GM18867 (cell line): Measurements from ENCODE around the gene BUB3.
A peak's percentile ranks its signal among the peaks of the same experiment; 100 is the strongest.

Experiments used
- ATAC-seq: cut with Tn5 transposase; IDR thresholded peaks from one replicate; pipeline ENCODE4 v1.9.1; 2021; ENCODE audit warnings: mild to moderate bottlenecking, moderate library complexity; ENCODE audit not compliant: unreplicated experiment

Gene BUB3, protein sequence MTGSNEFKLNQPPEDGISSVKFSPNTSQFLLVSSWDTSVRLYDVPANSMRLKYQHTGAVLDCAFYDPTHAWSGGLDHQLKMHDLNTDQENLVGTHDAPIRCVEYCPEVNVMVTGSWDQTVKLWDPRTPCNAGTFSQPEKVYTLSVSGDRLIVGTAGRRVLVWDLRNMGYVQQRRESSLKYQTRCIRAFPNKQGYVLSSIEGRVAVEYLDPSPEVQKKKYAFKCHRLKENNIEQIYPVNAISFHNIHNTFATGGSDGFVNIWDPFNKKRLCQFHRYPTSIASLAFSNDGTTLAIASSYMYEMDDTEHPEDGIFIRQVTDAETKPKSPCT

GRCh38 chr10:123154092-123154710 is at the start of gene BUB3:
Gene BUB3, plus strand, starts transcription at chr10:123154402. Its CDS starts 516 bp downstream, at chr10:123154918.
- ATAC-seq, result peak; percentile 94

GRCh38 chr10:123109466-123109865 is 44.7 kb upstream of the BUB3 start:
- ATAC-seq, result no peak

DNA sequence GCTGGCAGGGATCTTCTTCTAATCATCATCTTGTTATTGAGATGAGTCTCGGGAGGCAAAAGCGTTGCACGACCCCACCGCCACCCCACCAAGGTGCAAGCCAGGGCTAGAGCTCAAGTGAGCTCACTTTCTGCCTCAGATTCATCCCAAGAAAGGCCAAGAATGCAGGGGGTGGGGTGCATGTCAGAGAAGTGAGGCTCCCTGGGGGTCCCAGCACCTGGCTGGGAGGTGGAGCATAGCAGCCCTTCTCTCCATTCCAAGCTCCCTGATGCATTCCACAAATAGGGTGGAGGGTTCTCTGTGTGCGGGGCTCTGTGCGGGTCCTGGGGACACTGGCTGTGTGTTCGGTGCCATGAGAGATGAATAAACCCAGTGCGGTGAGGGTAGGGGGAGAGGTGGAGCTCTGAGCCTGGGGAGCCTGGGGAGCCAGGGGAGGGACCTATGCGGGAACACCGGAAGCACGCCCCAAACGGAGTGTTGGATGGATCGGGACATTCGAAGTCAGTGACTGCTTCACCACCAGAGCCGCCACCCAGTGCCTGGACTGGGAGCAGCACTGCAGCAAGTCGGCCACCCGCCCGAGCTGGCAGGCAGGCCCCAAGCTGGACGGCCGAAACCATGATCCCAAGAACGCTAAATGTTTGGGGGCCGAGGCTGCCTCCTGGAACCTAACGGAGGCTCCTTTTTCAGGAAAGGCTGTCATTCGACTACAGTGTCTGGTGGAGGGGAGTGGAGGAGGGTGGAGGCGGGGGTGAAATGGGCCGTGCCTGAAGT is 36.4 kb upstream of the BUB3 start:
- no peak for ATAC-seq

GRCh38 chr10:123119081-123119480 is 35.1 kb upstream of the BUB3 start:
- no peak for ATAC-seq

- ATAC-seq, result no peak
These were observed 28.0 kb upstream of the BUB3 start for GRCh38 chr10:123126246-123126645.

- no peak for ATAC-seq
These were observed 24.5 kb upstream of the BUB3 start for GRCh38 chr10:123129618-123130271.

DNA sequence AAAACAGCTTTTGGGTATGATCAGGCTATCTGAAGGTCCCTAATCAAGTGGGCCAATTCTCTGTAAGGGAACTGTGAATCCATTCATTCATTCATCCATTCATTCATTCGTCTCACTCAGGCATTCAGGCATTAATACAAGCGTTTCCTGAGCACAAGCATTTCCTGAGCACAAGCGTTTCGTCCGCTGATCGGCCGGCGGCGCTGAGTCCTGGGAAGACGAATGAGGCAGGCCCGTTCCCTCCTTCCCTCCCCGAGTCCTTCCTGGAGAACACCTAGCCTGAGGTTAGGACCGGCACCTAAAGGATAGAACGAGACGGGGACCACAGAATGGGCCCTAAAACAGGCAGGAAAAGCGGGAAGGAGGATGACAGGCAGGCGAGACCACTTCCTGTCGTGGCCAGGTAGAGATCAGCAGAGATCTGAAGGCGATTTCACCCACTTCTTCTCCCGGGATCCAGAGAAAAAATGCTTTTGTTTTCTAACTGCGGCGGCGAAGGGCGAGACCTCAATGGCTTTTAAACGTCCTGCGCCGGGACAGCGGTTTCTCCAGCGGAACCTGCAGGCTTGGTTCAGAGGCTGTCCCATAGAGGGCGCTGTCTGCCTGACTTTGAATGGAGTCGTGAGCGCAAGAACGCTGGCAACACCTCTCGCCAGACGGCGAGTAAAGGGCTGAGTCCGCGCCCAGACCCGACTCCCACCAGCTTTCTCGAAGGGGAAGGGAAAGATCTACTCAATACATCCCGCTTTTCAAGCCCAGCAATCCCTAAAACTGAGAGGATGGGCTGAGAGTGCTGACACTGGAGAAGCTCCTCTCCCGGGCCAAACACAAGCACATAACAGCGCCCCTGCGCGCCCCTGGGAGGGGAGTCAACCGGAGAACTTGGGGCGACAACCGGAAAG is 21.4 kb upstream of the BUB3 start:
- ATAC-seq, result peak; percentile 66

DNA sequence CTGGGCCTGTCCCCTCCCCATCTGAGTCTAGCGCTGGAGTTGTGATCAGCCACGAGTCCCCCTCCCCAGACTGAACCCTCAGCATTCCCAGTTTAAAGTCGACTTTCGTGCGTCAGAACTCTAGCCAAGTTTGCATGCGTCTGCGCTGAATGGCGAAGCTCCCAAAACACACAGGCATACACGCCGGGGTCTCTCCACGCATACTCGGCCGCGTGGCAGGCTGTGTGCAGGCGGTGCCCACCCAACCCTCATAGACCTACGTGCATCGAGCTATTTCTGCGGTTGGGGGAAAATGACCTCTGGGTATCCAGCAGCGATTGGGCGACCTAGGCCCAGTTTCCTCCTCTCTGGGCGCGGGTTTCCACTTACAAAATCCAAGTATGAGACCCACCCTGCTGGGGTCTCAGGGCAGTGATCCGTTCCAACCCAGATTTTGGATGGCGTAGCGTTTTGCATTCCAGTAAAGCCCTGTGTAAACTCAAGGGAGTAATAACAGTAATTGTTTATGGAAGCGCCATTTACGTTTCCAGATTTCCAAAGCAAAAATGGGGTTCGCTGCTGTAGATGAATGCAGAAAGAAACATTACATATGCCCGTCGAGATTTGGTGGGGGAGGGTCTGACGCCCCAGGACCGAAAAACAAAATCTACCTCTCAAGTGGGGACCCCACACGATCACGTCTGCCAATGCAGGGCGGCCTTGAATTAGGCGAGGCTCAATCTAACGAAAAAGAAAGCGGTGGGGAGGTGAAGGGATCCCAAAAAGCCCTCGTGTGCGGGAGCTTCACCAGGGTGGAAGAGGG is 20.5 kb upstream of the BUB3 start:
- no peak for ATAC-seq

- no peak for ATAC-seq
These were observed 19.8 kb upstream of the BUB3 start for GRCh38 chr10:123134343-123134914.

GRCh38 chr10:123134915-123135414 is 19.2 kb upstream of the BUB3 start:
- no peak for ATAC-seq

GRCh38 chr10:123135415-123136141 is 18.6 kb upstream of the BUB3 start, which contains the start of gene HMX3:
Gene HMX3, plus strand, starts transcription at chr10:123135970. Its CDS starts 81 bp downstream, at chr10:123136051.
- ATAC-seq, result no peak

- no peak for ATAC-seq
These were observed 17.9 kb upstream of the BUB3 start for GRCh38 chr10:123136221-123136805.

- ATAC-seq, result no peak
These were observed 17.2 kb upstream of the BUB3 start for GRCh38 chr10:123136806-123137642.

- ATAC-seq, result no peak
These were observed 15.1 kb upstream of the BUB3 start for GRCh38 chr10:123139165-123139520.

DNA sequence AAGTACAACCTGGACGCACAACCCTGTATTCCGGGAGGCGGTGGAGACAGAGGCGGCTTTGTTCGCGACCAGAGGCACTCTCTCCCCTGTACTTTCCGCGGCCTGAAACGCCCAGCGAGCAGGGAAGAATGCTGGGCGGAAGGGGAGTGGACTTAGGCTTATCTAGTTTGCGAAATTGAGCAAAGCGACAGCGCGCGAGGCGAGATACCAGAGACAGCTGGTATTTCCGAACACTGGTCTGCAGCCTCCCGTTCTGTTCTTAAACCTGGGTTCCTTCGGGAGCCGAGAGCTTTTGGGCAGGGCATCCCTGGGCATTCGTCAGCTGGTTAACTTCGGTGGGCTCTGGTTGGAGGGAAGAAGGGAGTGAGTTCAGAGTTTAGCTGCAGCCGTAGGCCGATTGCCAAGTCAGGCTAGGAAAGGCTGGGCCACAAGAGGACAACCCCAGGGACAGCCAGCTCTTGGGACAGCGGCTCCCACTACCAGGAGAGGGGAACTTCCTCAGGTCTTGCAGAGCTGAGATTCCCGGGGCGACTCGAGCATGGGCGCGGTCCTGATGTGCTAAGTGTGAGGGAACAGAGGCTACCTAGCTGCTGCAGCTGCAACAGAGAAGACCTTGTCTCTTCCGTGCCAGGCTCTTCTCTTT is 14.6 kb upstream of the BUB3 start:
- no peak for ATAC-seq

GRCh38 chr10:123140164-123140982 is 13.8 kb upstream of the BUB3 start:
- no peak for ATAC-seq
